Measurements from ENCODE around the gene BRAF.

GRCh38 chr7:140972344-140972743 lies 47.6 kb upstream of the BRAF start:
- TF ChIP-seq CTCF (optimal IDR thresholded peaks at IDR 0.05 in 1 of 3, IDR thresholded peaks at IDR 0.05 in 1 of 3, conservative IDR thresholded peaks at IDR 0.05 in 1 of 3; ENCODE audit: extremely low read depth in 1 of 3, insufficient read depth in 2 of 3, low read length in 3 of 3) (no peak), EZH2 (IDR thresholded peaks at IDR 0.05; ENCODE audit: low read length) (no peak)
